GM21619 (cell line): ENCODE data around the gene DCTN4.
"Not testable (repeated sequence)": the region's sequence is repeated elsewhere in the genome, so short reads cannot be mapped to it uniquely, and the experiment has no call there.

ENCODE experiments used
- ATAC-seq: cut with Tn5 transposase; IDR thresholded peaks from one replicate; pipeline ENCODE4 v1.9.1; 2021; ENCODE audit not compliant: unreplicated experiment

Gene DCTN4

DNA sequence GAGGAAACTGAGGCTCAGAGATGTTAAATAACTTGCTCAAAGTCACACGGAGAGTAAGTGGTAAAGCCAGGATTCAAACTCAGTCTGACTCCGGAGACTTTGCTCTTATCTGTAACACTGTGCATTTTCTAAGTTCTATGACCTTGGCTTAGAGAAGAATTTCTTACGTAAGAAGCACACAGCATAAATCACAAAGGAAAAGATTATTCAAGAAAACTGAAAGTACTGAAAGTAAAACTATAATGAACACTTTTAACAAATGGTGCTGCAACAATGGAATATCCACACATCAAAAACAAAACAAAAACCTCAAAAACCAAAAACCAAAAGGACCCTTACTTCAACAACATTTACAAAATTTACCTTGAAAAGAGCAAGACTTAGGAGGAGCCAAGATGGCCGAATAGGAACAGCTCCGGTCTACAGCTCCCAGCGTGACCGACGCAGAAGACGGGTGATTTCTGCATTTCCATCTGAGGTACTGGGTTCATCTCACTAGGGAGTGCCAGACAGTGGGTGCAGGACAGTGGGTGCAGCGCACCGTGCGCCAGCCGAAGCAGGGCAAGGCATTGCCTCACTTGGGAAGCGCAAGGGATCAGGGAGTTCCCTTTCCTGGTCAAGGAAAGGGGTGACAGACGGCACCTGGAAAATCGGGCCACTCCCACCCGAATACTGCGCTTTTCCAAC, 16.2 kb downstream of the DCTN4 start:
- not testable (repeated sequence) for ATAC-seq

DNA sequence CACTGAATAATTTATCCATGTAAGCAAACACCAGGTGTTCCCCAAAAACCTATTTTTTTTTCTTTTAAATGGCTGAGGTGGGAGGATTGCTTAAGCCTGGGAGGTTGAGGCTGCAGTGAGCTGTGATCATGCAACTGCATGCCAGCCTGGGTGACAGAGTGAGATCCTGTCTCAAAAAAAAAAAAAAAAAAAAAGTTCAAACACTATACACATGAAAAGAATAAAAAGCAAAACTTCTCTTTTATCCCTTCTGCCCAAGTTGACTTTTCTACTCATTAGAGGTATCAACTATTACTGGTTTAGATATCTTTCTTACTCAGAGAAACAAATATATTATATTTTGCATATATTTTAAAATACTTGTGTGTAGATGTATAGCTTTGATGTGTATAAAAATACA, 17.8 kb downstream of the DCTN4 start:
- no peak for ATAC-seq

DNA sequence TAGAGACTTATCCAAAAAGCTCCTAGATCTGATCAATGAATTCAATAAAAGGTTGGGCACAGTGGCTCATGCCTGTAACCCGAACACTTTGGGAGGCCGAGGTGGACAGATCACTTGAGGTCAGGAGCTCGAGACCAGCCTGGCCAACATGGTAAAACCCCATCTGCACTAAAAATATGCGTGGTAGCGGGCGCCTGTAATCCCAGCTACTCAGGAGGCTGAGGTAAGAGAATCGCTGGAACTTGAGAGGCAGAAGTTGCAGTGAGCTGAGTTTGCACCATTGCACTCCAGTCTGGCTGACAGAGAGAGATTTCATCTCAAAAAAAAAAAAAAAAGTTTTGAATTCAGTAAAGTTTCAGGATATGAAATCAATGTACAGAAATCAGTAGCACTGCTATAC, 20.0 kb downstream of the DCTN4 start:
- no peak for ATAC-seq

DNA sequence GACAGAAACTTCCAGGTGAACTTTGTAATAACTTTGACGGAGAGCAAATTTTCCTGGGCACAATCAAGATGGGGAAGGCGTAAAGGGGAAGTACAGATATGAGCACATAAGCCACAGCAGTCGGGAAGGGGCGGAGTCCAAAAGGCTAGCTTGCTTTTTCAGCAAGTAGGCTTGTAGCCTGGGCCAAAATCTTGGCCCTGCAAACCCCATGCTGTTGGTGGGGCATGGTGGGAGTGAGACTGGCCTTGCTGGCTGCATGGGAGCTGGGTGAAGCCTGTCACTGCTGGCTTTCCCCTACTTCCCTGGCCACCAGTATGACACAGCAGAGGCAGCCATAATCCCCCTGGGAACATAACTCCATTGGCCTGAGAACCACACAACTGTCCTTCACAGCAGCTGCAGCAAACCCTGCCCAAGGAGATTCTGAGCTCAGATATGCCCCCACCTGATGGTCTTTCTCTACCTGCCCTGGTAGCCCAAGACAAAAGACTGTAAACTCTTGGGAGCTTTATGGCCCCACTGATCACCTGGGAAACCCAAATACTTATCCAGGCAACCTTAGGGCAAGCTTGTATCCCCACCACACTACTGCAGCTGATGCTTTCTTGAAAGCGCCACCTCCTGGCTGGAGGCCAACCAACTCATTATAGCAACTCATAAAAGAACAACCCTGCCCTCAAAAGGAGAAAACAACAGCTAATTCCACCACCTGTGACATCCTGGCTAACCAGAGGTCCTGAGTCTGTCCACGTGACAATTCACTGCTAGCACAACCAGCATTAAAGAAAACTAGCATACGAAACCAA, 24.0 kb downstream of the DCTN4 start:
- ATAC-seq = peak; percentile 83

DNA sequence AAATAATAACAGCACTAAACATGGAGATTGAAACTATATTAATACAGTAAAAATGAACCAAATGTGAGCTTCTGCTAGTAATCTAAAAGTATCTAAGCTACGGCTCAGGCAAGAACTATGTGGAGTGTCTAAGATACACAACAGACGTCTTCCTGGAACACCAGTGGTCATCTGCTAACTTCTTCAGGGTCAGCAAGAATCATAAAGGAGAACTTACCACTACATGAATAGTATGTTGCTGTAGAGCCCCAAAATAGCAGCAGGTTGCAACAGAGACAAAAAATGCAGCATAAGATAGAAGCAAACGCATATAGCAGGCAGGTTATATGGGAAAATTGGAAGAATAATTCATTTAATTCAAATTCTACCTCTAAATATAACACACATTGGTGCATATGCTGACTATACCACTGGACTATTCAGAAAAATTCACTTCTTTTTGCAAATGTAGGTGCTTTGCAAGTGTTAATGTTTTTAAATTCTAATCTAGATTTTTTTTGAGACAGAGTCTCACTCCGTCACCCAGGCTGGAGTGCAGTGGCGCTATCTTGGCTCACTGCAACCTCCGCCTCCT, 27.1 kb downstream of the DCTN4 start:
- ATAC-seq = no peak

DNA sequence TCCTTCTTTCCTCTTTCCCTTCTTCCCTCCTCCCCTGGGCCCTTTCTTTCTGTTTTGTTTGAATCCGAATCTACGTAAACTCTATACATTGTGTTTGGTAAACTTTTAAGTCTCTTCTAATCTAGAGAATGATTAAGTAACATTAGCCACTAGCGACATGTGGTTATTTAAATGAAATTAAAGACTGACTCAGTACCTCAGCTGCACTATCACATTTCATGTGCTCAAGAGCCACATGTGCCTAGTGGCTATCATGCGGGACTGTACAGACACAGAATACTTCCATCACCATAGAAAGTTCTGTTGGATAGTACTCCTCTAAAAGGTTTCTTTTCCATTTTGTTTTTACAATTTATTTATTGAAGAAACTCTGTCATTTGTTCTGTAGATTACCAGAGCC, 29.0 kb downstream of the DCTN4 start:
- ATAC-seq = no peak

DNA sequence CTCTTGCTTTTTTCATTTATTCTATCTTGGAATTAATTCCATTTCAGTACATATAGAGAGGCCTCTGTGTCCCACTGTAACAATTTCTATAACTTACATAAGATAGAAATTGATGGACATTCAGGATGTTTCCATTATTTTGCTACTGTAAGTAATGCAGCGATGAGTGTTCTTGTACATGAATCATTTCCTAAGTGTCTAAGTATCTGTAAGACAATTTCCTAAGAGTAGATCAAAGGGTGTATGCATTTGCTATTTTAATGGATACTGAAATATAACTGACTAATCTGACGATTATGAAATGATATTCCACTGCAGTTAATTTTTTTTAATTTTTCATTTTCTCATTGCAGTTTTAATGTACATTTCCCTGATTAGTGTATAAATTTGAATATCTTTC, 35.0 kb downstream of the DCTN4 start:
- no peak for ATAC-seq

DNA sequence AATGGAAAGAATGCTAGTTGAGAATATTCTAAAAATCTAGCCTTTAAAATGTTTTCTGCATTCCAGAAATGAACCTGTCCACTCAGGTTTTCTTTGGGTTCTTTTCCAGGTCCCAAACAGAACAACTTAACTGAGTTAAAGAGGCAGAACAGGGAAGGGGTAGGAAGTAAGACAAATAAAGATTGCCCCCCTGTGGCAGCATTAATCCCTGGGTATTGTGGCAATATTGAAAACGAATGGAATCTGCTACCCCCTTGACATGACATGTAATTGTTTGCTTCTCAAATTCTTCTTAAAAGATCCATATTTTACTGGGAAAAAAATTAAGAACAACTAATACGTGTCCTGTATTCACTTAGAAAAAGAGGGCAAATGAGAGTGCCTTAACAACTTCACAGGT, 48.7 kb downstream of the DCTN4 start:
- no peak for ATAC-seq

DNA sequence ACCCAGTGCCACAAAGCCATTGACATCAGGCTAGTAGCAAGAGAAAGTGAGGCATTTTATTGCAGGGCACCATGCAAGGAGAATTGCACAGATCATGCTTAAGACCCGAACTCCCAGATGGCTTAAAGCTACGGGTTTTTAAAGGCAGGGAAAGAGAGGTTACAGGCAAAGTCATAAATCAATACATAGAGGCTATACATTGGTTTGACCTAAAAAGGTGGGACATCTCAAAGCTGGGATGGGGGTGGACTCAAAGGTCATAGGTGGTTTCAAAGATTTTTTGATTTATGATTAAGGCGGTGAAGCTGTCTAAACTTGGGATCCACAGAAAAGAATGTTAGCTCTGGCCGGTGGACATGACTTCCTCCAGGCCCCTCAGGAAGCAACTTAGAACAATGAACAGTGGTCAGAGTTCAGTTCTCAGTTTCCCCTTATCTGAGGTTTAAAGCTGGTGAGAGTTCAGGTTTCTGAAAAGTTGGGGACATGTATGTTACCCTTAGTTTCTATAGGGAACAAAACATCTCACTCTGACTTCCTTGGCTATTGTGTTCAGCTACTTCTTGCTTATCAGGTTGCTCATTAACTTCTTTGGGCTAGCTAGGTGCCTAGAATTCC, 51.9 kb downstream of the DCTN4 start:
- no peak for ATAC-seq

DNA sequence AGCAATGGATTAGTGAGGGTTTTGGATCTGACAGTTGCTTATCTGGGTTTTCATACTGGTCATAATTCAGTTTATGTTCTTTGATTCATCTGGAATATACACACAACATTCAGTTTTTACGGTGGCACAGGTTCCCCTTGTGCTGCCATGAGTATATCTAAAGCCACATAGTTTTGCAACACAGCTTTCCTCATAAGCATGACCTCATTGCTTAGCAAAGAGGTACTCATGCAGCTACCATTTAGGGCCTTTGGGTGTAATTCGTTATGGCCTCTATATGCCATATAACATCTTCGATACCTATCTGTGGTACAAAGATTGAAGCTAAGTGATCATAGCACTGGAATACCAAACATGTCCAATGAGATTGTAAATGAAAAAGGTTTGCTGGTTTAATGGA, 55.1 kb downstream of the DCTN4 start:
- no peak for ATAC-seq

DNA sequence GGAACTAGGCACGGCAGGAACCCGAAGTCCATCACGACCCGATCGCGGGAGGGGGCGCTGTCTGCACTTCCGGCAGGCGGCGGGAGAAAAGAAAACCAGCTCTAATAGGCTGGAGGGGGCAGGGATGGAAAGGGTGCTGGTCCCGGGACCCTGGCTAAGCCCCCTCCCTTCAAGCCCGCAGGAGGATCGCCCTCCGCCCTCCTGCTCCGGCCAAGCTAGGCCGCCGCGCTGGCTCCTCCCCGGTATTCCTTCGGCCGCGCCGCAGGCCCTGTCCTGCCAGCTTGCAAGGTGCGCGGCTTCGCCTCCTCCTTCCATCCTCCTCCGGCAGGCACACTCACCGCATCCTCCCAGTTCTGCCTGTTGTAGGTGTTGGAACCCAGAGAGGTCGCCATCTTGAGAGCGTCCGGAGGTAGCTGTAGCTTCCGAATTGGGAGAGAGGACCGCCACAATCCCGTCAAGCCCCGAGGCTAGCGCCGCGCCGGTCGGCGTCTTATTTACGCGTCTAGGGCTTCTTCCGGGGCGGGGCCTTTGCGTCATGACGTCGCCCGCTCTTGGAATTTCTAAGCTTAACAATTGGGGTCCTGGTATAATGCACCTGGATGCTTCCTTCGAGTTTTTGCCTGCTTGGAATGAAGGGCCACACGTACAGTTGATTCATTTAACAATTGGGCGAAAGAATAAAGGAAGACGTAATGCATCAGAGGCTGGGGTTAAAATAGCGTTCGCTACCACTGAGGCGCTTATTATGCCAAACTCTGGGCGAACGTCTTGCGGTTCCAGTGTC, 58.0 kb downstream of the DCTN4 start, which contains the start of gene RBM22:
Gene RBM22 (minus strand): TSS at position 469 of the 784 bp plus-strand sequence. CDS start 77 bp downstream, at position 392.
- ATAC-seq = peak; percentile 96

DNA sequence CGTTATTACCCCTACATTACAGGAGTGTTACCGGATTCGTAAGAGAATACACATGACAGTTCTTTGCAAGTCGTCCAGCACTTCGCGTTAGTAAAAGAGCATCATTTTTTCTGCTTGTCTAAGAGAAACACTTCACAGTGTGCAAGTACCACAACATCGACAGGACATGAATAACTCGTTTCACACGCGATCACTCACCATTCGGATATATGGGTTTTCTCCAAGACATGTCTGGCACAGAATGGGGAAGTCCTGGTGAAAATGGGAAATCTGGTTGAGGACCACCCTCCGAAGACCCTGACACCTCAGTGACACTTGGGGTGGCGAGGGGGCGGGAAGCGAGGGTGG, 58.6 kb downstream of the DCTN4 start:
- no peak for ATAC-seq

DNA sequence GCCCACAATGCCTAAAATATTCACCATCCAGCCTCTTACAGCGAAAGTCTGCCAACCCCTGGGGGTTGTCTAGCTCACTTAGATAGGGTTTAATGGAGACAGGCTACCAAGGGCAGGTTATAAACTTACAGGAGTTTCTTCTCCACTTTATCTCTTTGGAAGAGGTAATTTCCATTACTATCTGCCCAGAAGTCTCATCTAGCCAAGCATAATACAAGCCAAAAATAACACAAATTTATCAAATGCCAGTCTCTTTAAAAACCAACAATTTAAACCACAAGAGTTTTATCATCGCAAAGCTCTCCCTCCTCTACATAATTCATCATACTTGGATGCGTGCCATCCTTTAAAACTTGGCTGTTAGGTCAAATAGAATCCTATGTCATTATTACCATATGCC, 64.2 kb downstream of the DCTN4 start:
- ATAC-seq = no peak

DNA sequence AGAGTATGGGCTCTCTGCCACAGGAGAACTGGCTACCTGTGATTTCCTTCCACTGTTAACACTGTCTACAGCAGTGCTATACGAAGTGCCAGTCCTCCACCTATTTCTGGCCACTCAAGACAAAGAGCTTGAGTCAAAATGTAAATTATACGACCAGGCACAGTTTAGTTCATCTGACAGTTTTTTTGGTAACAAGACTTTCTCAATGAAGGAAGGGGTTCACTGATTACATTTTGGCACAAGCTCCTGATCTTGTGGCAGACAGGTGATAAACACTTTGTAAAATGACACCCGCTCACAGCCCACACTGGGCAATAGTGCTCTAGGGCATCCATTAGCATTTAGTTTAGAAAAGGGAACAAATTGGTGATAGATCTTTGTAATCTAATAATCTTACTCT, 66.5 kb downstream of the DCTN4 start:
- no peak for ATAC-seq

DNA sequence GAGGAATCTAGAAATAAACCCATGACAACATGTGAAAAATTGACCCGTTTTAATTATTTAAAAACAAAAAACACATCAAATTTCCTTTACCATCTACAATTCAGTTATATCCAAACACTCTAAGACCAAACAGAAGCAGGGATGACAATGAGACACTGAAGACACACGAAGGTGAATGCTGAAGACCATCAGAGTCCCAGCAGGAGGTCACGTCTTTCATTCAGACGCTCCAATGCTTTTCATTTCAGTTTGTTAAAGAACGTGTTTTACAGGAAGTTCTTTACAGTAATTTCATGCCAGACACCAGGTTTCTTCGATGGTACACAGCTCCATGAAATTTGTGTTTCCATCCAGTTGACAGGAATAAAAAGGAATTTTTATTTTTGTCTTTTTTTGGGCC, 68.1 kb downstream of the DCTN4 start:
- ATAC-seq = no peak

DNA sequence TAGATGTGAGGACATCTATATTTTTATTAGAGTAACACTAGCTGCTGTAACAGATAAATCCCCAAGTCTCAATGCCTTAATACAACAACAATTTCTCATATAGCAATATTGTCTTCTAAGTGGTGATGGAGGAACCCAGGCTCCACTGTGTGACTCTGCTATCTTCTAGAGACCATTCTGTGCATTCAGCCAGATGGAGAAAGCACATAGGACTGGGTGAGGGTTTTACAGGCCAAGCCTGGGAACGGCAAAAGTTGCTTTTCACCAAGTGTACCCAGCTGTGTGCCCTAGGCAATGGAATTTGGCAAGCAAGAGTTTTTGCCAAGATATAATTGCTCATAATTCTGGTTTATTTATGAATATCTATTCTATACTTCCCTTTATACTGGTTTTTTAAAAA, 69.7 kb downstream of the DCTN4 start:
- ATAC-seq = no peak

DNA sequence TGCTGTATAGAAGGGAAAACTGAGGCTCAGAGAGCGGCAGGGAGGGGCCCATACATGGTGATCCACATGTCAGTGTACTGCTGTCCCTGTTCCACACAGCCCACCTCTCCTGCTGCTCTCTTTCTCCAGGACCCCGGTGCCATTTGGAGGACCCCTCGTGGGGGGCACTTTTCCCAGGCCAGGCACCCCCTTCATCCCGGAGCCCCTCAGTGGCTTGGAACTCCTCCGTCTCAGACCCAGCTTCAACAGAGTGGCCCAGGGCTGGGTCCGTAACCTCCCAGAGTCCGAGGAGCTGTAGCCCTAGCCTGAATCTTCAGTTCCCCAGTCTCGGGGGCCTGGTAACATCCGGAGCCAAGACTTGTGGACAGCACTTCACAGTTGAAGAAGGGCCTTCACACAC, 82.2 kb downstream of the DCTN4 start:
- ATAC-seq = no peak

DNA sequence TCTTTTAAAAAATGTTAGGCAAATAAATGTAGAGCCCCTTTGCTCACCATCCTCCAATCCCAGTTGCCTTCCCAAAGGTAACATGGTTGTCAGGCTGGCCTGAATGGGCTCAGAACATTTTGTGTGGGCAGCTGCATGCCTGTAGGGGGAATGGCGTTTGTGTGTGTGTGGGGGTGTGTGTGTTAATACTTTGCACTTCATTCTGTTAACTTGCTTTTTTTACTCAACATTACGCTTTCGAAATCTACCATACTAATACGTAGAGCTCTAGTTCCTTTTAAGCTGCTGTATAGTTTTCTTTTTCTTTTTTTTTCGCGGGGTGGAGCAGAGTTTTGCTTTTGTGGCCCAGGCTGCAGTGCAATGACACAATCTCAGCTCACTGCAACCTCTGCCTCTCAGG, 83.7 kb downstream of the DCTN4 start:
- ATAC-seq = no peak

DNA sequence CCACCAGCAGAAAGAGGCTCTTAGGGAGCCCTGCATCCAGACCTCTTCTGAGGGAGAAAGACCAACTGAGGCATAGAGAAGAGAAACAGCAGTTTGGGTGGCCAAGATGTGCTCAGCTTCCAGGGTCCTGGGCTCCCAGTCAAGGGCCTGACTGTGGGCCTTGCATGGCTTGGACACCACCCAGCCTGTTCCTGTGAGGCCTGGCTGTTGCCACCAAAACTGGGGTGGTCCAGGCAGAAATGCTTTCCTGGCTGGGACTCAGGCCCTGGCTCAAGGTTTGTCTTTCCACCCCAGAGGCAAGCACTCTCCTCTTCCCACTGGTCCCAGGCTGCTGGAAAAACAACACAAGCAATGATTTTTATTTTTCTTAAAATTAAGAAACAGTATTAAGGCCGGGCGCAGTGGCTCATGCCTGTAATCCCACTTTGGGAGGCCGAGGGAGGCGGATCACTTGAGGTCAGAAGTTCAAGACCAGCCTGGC, 84.4 kb downstream of the DCTN4 start:
- no peak for ATAC-seq

DNA sequence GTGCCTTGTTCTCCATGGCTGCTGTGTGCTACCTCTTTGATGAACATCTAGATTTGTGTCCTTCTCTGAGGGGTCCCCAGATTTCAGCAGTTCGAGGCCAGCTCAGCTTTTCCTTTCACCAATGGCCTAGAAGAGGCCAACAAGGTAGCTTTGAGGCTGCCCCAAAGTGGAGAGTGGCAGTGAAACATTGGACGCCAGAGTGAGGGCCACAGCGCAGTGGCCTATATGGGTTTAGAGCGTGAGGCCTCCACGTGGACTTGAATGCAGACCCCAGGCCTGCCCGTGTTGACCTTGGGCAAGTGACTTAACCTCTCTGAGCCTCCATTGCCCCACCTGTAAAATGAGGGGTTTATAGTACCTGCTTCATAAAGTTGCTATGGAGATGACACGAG, 85.9 kb downstream of the DCTN4 start:
- ATAC-seq = no peak
